M059J (cell line): ENCODE results near the gene ZFPM1. TPM values are rescaled to one million over a fixed set of nuclear protein-coding genes. Genes with fewer than 3 reads are reported as not detected.
A peak's percentile ranks its signal among the peaks of the same experiment; 100 is the strongest.
"Not testable (repeated sequence)": the region's sequence is repeated elsewhere in the genome, so short reads cannot be mapped to it uniquely, and the experiment has no call there.

Source experiments
- DNase-seq: peaks from one replicate; pipeline ENCODE4 v3.0.0-alpha.2; 2012; ENCODE audit warnings: low read depth
- total RNA-seq: library from RNA; depleted of rRNA; stranded (reverse); fragments of >200 nt; shearing (Covaris generic); gene quantifications from 2 replicates; pipeline ENCODE4 v1.2.3, GENCODE V29; 2014

ZFPM1 gene
- total RNA-seq, 1 experiment from 2014 or later = 1.9 TPM

DNA sequence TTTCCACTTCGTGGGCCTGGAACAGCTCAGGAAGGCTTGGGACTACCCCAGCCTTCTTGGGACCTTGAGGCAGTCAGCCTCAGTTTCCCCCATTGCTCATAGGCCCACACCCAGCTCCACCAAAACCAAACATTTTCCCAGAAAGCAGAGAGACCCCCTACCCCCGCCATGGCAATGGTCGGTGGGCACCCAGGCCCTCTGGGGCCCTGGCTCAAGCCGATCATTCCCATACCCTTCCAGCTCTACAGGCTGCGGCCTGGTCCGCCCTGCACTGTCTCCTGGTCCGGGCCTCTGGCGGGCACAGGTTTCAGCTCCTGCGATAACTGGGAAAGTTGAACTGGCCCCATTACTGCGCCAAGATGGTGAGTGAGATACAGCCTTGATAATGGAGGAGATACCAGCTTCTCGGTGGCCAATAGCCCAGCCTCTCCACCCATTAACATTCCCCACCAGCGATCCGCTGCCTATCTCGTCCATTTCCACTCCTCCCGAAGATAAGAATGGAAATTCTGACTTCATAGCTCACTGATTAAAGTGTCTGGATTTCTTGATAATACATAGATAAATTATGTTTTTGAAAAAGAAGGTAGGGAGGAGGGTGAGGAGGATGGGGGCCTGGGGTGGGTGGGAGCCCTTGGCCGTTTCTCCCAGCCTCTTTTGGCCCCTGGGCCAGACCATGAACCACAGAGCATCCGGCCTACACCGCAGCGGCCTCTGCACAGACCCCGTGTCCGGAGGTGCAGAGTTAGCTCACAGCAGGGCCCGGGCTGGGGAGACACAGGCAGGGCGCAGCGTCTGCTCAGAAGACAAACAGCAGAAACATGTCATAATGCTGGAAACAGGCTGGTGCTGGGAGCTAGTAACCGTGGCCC is 11.6 kb downstream of the ZFPM1 start:
- DNase-seq = no peak

DNA sequence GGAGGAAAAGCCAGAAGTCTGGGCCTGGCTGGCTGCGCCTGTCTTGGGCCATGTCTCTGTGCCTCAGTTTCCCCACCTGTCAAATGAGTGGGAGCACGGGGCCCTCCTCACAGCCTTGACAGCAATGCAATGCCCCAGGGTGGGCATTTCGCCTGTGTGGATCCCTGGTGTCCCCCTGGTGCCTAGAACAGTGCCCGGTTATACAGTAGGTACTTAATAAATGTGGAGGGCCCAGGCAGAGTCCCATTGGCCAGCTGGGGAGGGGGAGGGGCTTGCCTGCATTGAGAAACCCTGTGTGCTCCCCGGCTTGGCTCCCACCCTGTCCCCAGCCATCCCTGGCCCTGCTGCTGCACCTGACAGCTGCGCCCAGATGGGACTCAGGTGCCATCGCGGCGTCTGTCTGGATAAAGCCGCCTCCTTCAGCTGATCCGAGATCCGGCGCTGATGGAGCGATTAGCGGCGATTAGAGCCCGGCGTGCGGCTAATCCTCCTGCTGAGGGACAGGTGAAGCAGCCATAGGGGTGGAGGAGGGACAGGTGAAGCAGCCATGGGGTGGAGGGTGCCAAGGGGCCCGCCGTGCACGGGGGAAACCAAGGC is 12.4 kb downstream of the ZFPM1 start:
- no peak for DNase-seq

- DNase-seq = no peak
Measured at GRCh38 chr16:88466175-88466862, 13.2 kb downstream of the ZFPM1 start.

- DNase-seq = no peak
Measured at GRCh38 chr16:88466949-88467348, 13.9 kb downstream of the ZFPM1 start.

DNA sequence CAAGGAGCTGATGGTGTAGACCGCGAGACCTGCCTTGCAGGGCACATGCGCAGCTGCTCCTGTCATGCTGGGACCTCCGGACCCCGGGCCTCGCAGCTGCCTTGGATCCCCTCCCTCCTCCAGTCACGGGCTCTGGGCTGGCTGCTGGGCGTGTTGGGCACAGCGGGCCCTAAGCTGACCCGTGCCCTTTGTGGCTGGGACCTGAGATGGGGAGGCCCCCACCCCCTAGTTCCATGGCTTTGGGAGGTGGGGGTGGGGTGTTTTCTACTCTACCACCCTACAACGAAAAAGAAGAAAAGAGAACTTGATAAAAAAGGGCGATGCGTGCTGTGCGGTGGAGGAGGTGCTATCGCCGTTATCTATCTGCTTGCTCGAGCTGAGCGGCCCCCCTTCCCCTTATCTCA is 14.5 kb downstream of the ZFPM1 start:
- DNase-seq = no peak

- DNase-seq = peak; percentile 30
Measured at GRCh38 chr16:88468275-88469129, 15.4 kb downstream of the ZFPM1 start.

DNA sequence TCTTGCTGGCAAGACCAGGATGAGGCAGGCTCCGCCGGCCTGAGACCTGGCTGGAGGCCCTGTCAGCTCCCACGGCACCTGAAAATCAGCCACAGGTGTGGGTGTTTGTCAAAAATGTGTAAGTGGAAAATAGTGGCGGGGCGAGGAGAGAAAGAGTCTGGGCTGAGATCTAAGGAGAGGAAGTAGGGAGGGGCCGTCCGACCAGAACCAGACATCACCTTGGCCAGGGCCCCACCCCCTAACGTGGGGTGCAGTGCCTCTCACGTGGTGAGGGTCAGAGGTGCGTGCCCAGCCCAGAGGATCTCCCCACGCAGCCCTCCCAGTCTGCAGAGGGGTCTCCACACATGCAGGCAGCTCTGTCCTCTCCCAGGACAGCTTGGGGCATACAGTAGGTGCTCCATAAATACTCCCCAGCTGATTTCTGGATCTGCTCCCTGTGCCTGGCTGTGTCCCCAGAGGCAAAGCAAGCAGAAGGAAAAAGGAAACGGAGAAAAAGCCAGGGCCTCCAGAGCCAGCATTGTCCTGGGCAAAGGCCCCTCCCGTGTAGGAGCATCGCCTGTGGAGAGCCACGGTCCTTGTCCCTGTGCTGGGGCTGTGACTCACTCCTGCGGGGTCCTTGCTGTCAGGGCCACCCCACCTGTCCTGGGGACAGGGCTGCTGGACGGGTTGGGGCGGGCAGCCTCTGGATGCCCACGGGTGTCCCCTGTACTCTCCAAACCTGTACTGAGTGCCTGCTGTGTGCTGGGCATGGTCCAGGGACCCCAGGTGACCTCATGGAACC is 16.7 kb downstream of the ZFPM1 start:
- DNase-seq = no peak

- DNase-seq = not testable (repeated sequence)
Measured at GRCh38 chr16:88470396-88470680, 17.3 kb downstream of the ZFPM1 start.

DNA sequence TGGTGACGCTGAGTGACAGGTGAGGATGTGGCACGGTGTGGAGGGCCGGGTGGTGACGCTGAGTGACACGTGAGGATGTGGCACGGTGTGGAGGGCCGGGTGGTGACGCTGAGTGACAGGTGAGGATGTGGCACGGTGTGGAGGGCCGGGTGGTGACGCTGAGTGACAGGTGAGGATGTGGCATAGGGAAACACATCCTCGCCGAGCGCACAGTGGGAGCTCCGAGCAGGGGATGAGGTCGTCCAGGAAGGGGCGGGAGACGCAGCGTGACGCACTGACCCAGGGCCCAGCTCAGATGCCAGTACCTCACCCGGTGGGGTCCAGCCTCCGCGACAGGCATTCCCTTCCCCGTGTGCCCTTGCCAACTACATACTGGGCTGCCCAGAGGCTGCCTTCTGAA is 17.6 kb downstream of the ZFPM1 start:
- not testable (repeated sequence) for DNase-seq

GRCh38 chr16:88471115-88471514 is 18.0 kb downstream of the ZFPM1 start:
- no peak for DNase-seq

DNA sequence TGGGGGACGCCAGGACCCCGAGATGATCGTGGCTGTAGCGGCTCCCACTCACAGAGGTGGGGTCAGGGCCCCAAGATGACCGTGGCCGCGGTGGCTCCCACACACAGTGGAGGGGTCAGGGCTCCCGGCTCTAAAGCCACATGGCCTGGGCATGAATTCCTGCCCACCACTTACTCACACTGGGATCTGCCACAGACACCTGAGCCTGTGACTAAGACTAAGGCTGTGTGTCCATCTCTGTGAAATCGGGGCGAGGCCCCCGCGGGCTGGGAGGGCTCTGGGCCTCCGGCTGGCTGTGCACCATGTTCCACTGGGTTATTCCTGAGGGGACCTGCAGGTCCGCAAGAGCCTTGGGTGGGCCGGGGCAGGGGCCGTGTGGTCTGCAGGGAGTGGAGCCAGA is 18.5 kb downstream of the ZFPM1 start:
- DNase-seq = peak; percentile 34

DNA sequence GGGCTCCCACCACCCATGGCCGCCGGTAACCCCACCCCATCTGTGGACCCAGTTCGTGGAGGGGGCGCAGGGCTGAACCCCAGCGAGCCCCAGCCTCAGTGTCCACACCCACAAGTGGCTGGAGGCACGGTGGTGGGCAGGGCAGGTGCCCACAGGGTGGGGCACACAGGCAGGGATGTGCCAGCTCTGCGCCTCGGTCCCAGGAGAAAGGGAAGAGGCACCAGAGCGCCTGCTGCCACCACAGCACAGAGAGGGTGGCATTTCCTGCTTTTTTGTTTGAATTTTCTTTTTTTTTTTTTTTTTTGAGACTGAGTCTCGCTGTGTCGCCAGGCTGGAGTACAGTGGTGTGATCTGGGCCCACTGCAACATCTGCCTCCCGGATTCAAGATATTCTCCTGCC is 19.0 kb downstream of the ZFPM1 start:
- DNase-seq = no peak

- no peak for DNase-seq
Measured at GRCh38 chr16:88472637-88473205, 19.6 kb downstream of the ZFPM1 start.

GRCh38 chr16:88473666-88474534 is 20.8 kb downstream of the ZFPM1 start:
- no peak for DNase-seq

- DNase-seq = no peak
Measured at GRCh38 chr16:88475037-88475436, 22.0 kb downstream of the ZFPM1 start.

- DNase-seq = no peak
Measured at GRCh38 chr16:88476203-88476602, 23.1 kb downstream of the ZFPM1 start.

DNA sequence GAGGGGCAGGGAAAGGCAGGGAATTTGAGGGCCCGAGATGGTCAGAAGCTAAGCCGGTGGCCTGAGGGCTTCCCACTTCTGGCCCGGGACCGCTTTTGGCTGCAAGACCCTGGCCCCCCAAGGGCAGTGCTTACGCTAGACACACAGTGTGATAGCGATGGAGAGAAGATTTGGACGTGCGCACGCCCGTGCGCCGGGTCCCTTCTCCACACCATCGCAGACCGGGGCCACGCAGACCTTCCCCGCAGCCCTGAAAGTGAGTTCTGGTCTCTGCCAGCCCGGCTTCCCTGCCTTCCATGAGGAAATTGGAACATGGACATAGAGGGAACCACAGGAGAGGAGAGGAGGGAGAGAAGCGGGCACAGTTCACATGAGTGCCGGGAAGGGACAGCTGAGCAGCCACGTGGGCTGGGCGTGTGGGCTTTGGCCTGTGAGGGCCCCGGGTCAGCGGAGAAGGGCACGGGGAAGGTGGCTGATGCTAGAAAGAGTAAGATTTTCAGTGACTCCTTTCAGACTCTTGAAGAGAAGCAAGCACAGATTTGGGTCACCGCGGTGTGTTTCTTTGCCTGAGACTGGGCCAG is 23.8 kb downstream of the ZFPM1 start:
- DNase-seq = no peak

DNA sequence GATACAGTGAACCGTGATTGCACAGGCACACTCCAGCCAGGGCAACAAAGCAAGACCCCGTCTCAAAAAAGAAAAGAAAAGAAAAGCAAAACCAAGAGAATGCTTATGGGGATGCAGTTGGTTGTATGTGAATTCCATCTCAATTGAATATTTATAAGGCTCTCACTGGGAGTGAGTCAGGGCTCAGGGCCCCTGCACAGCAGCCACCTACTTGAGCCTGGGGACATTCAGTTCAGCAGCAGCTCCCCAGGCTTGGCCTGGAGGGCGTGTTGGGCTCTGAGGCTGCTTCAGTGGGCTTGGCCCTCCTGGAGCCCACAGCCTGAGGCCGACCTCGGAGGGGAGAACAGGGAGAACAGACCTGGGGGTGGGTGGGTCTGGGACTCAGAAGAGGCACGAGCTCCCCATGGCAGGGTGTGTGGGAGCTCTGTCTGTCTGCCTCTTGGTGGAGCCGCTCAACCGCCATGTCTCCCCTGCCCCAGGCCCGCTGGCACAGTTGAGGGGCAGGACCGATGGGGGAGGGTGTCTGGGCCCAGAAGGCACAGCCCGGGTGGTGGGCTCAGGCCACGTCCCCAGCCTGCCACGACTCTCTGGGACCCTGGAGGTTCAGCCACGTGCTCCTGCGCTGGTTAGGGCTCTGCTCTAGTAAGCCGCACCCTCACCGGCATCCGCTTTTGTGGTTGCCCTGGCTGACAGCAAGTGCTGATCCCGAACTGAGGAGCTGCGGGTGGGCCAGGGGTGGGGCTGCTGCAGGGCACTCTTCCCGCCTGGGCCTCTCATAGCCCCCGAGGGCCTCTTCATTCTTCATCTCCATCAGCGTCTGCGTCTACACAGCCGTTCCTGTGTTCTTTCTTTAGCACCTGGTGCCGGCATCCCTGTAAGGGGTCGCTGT is 24.8 kb downstream of the ZFPM1 start:
- DNase-seq = peak; percentile 31
